ENCODE results near the gene FCN3. TPM values are rescaled to one million over a fixed set of nuclear protein-coding genes. Genes with fewer than 3 reads are reported as not detected.

Gene FCN3
- total RNA-seq, 4 donors from 2014 or later: not detected

DNA sequence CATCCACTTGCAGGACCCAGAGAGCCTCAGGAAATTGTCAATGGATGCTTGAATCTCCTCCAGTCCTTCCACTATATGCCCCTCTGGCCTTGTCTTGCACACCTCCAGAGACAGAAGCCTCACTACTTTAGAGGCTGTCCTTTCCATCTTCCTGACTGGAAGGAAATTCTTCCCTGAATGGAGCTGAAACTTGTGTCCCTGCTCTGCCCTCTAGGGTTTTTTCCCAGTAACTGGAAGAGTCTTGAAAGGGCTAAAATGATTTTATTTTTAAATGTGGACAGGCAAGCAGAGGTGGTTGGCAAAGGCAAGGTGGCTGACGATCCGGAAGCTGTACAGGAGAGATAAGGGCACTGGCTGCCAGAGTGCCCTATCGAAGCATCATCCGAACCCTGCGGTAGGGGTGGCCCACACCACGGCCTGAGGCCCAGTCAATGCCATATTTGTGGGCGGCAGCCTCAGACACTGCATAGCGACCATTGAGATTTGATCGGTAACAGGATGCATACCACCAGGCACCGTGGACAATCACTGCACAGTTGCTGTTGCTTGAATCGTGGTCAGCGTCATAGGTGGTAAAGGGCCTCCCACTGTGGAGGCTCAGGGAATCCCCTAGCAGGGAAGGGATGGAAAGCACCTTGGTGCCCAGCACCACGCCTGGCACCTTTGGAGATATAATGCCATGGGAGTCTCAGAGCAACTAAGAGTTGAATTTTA, 5.6 kb downstream of the FCN3 start:
- H3K4me1 ChIP-seq: peaks cover 0 to 22% (median 9%) of the 10 kb centered on the region in 4 donors
- no peak for TF ChIP-seq POLR2A (IDR thresholded peaks at IDR 0.05)
- TF ChIP-seq, protein P1, sequence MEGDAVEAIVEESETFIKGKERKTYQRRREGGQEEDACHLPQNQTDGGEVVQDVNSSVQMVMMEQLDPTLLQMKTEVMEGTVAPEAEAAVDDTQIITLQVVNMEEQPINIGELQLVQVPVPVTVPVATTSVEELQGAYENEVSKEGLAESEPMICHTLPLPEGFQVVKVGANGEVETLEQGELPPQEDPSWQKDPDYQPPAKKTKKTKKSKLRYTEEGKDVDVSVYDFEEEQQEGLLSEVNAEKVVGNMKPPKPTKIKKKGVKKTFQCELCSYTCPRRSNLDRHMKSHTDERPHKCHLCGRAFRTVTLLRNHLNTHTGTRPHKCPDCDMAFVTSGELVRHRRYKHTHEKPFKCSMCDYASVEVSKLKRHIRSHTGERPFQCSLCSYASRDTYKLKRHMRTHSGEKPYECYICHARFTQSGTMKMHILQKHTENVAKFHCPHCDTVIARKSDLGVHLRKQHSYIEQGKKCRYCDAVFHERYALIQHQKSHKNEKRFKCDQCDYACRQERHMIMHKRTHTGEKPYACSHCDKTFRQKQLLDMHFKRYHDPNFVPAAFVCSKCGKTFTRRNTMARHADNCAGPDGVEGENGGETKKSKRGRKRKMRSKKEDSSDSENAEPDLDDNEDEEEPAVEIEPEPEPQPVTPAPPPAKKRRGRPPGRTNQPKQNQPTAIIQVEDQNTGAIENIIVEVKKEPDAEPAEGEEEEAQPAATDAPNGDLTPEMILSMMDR (IDR thresholded peaks at IDR 0.05): peak in 1 of 6 experiments; percentile 27
- no peaks in the 10 kb centered on the region for H3K27me3 ChIP-seq
- H3K36me3 ChIP-seq: no peaks in the 10 kb centered on the region
- no peak for DNase-seq
- H3K27ac ChIP-seq: peak overlapping the region in 1 of 4 donors; percentile 22
- H3K4me3 ChIP-seq: no peak overlapping the region
- H3K9me3 ChIP-seq: no peaks in the 10 kb centered on the region

DNA sequence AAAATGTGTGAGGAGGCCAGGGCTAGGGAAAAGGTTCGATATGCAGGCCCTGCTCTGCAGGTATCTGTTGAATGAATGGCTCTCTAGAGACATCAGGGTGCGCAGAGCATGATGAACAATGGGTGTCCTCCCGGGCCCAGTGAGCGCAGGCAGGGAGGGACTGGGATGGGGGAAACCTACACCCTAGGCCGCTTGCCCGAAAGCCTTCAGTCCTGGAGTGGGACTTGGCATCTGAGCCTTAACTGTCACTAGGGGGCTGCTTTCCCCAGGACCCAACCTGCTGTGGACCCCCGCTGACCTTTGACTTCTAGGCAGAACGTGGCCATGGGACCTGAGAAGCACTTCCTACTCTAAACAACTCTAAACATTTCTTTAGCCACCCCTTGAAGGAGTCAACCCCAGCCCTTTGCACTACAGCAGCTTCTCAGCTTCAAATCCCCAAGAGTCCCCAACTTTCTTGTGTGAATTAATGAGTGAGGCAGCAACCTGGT, 7.4 kb downstream of the FCN3 start:
- no peak for DNase-seq
- peaks cover 0 to 22% (median 9%) of the 10 kb centered on the region in 4 donors for H3K4me1 ChIP-seq
- no peak for TF ChIP-seq POLR2A (IDR thresholded peaks at IDR 0.05)
- TF ChIP-seq, protein P1 (IDR thresholded peaks at IDR 0.05): no peak
- H3K27me3 ChIP-seq: no peaks in the 10 kb centered on the region
- peak overlapping the region in 3 of 4 donors; percentile 55 to 93 (median 86) for H3K4me3 ChIP-seq
- no peaks in the 10 kb centered on the region for H3K9me3 ChIP-seq
- H3K27ac ChIP-seq: peak overlapping the region; percentile 86 to 99 (median 92)
- peaks cover 0 to 11% (median 0%) of the 10 kb centered on the region in 3 donors for H3K36me3 ChIP-seq

DNA sequence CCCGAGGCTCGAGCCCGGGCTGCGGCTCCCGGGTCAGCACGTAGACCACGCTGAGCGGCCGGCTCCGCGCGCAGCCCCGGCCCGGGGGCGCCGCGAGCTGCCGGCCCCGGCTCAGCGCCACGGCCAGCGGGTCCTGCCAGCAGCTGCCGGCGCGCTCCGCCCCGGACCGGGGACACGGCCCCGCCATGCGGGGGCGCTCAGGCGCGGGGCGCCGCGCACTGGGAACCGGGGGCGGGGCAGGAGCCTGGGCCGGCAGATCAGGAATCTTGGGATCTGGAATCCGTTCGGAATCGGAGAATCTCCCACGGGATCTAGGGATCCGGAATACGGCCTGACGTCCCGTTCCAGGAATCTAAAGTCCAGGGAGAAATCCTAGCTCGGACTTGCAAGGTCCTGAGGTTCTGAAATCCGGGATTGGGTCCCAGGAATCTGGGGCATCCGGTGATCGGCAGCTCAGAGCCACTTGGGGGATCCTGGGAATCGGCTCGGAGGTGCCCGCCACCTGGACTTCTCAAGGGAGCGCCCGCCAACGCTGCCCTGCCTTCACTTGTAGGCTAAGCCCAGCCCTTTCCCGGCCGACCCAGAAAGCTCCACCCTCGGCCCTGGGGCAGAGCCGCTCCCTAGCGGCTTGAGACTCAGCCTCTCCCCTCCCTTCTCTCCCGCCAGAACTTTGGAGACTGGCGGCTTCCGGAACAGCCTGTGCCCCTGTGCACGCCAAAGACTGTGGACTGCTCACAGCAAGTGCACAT, 8.0 kb downstream of the FCN3 start, which contains the start of gene MAP3K6:
Gene MAP3K6 (minus strand): TSS at position 551 of the 749 bp plus-strand sequence. CDS start 364 bp downstream, at position 187.
- TF ChIP-seq, protein P1 (IDR thresholded peaks at IDR 0.05): peak in 4 of 6 experiments; percentile 22 to 45 (median 30)
- peak; percentile 56 to 63 for TF ChIP-seq POLR2A (IDR thresholded peaks at IDR 0.05)
- peak within 1 kb of the TSS; percentile 51 to 93 (median 70) for H3K4me3 ChIP-seq
- DNase-seq: peak; percentile 59 to 89 (median 89)
- H3K27ac ChIP-seq: peak within 1 kb of the TSS; percentile 86 to 99 (median 92)
- H3K27me3 ChIP-seq: no peaks in the 10 kb centered on the region
- peaks cover 0 to 22% (median 9%) of the 10 kb centered on the region in 4 donors for H3K4me1 ChIP-seq
- no peaks in the 10 kb centered on the region for H3K9me3 ChIP-seq
- peaks cover 0 to 11% (median 0%) of the 10 kb centered on the region in 3 donors for H3K36me3 ChIP-seq

DNA sequence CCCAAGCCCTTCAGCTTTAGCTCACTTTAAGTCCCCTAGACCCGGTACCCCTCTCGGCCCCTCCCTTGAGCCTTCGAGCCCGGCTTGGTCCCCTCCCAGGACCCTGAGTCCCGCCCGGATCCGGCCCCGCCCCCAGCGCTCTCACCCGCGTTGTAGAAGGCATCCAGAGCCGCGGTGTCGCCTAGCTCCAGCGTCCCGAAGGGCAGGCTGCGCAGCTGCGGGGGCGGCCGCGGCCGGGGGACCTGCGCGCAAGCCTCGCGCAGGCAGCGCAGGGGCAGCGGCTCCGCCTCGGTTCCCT, 8.6 kb downstream of the FCN3 start:
- Histone ChIP-seq H3K4me1 (peaks cover 0 to 22% (median 9%) of the 10 kb centered on the region in 4 donors), H3K4me3 (peak overlapping the region; percentile 51 to 93 (median 70)), H3K27ac (peak overlapping the region; percentile 86 to 99 (median 92)), H3K9me3 (no peaks in the 10 kb centered on the region), H3K36me3 (peaks cover 0 to 11% (median 0%) of the 10 kb centered on the region in 3 donors), H3K27me3 (no peaks in the 10 kb centered on the region)
- TF ChIP-seq POLR2A (IDR thresholded peaks at IDR 0.05): no peak
- TF ChIP-seq, protein P1 (IDR thresholded peaks at IDR 0.05): no peak
- DNase-seq: peak; percentile 80 to 91 (median 87)

DNA sequence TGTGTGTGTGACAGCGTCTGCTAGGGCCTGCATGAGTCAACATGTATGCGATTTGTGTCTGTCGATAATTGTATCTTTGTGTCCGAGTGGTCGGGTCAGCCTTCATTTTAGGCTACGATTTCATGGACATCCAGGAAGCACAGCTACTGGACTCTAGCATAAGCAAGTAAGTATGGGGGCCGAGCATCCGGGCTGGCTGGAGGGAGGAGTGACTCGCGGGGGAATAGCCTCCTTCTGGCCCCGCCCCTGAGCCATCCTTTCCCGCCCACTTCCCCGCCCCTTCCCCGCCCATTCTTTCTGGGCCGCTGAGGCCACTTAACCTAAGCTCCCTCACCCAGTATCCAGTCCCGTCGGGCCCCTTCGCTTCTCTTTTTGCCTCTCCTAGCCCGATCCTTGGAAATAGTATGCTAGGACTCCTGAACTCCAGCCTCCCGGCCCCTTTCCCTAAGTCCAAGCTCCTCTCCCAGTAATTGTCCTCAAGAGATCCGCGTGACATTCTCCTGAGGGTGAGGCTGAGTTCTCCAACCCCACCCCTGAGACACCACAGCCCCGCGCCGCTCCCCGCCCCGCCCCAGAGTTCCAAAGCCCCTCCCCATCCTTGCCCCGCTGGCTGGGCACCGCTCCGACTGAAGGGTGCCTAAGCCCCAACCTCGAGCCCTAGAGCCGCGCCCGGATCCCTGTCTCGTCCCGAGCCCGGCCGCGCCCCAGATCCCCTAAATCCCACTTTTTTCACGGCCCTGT, 9.1 kb downstream of the FCN3 start:
- DNase-seq: peak; percentile 91 to 96 (median 92)
- Histone ChIP-seq H3K27ac (peak overlapping the region; percentile 86 to 99 (median 92)), H3K9me3 (no peaks in the 10 kb centered on the region), H3K4me3 (peak overlapping the region; percentile 51 to 93 (median 70)), H3K36me3 (peaks cover 0 to 11% (median 0%) of the 10 kb centered on the region in 3 donors), H3K27me3 (no peaks in the 10 kb centered on the region), H3K4me1 (peaks cover 0 to 22% (median 11%) of the 10 kb centered on the region in 4 donors)
- peak in 1 of 2 donors; percentile 52 for TF ChIP-seq POLR2A (IDR thresholded peaks at IDR 0.05)
- TF ChIP-seq, protein P1 (IDR thresholded peaks at IDR 0.05): no peak
